ENCODE data around the gene TTC7B.

The TTC7B gene

DNA sequence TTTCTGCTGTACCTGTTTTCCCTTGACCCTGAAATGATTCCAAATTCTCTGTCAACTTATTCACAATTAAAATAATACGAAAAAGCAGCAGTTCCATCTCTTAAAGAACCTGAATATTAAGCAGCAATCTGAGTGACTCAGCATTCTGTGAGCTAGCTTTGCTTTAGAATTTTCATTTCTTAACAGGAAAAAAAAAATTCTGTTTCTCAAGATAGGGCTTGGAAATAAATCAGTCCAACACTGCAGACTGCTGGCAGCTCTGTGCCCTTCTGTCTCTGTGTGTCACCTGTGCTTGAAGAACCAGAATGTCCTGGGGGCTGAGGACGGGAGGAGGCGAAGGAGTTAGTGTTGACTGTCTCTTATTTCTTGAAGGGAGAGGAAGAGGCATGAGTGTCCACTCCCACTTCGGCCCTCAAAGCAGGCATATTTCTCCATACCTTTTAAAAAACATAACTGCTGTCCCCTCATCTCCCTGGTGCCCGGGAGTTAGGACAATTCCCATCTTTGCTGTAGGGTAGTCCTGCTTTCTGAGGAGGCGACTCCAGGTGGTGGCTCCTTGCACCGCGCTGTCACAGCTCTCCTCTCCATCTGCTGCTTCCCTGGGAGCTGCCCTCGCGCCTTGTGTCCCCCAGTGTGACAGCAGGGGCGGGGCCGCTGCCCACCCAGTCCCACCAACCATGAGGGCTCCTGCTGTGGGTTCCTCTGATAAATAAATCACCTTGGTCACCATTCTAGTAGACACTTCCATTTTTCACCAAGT lies 216.3 kb downstream of the TTC7B start:
- no peak for DNase-seq (ENCODE audit: low read depth in 2 of 2)

DNA sequence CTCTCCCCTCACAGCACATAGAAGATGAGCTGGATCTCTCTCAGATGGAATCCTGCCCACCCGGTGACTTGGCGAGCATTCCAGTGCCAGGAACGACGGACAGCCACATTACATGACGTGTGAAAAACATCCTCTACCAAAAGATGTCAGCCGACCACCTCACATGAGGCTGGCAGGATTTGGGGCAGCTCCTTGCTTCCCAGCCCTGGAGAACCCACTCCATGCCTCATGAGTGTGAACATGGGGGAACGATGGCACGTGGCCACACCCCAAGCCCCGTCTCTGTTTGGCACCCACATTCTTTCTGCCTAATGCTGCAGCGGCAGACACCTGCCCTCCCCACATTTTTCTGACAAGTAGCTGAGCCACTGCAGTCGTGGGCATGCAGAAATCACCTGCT lies 216.9 kb downstream of the TTC7B start:
- DNase-seq (ENCODE audit: low read depth in 2 of 2): no peak

DNA sequence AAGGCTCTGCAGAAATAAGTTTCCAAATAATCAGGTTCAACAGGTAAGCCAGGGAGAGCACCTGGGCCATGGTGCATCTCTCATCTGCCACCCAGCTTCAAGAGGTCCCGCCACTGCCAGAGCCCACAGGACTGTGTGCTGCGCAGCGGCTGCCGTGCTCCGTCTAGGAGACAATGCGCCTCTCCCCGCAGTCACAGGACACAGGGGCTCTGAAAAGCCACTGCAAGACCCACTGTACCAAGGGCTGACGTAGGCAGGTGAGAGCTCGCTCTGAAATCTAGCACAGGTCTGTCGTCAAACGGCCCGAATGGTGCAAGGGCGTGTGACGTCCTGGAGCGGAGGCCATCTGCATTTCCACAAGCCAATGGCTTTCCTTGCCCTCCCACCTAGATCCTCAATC lies 218.3 kb downstream of the TTC7B start:
- DNase-seq (ENCODE audit: low read depth in 2 of 2): no peak

DNA sequence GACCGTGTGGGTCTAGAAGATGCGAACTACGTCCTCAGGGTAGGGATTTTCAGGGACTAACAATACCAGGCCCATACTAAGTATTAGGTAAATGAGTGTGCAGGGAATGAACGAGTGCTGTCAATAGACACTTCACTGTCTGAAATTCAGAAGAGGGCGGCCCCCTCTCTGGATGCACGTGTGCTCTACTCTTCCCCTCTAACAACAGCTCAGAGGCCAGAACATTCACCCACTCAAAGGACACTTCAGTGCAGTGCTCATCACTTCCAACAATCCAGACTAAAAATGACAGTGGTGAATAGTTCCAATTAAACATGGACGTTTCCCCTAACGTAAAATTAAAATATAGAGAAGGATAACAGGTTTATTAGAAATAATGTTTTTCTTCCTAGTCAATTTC lies 219.5 kb downstream of the TTC7B start:
- no peak for DNase-seq (ENCODE audit: low read depth in 2 of 2)

DNA sequence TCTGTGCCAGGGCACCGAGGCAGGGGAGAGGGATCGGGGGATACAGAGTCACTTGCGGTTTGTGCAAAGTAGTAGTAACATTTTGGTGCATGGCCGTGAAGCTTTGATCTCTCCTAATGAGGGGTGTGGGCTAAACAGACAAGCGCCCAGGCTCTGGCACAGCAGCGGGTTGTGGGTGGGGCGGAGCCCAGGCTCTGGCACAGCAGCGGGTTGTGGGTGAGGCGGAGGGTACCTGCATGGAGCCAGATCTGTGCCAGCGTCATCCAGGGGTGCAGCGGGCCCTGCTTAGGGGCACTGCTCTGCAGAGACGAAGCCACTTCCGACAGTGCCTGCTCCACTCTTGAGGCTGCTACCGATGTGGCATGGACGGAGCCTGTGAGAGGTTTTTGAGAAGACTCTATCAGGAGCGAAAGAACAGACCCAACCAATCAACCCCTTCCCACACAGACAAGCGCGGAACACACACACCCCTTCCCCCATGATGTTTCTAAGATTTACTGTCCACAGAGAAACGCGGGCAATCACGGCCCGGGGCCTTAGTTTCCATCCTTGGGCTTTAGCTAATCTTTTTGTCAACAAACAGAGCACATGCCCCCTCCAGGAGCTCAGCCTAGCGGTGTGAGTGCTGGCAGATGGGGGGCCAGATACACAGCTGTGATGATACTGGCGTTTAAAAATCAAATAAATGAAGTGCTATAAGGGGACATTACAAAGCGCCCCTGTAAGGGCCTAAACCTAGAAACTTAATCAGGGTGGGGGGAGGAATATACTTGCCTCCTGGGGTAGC lies 222.8 kb downstream of the TTC7B start:
- no peak for DNase-seq (ENCODE audit: low read depth in 2 of 2)

DNA sequence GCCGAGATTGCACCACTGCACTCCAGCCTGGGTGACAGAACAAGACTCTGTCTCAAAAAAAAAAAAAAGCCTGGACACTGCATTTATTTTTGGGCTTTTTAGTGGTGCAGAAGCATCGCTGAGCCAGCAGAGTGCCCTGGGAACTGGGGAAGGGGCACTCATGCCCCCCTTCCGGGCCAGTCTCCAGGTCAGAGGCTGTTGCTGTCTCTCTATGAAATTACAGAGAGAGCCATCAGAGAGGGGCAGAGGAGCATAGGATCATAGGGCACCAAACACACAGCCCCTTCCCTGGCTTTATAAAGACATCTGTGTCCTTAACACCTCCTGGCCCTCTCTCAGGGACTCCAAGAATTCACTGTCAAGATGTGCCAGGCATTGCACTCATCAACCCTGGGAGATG lies 223.6 kb downstream of the TTC7B start:
- no peak for DNase-seq (ENCODE audit: low read depth in 2 of 2)

DNA sequence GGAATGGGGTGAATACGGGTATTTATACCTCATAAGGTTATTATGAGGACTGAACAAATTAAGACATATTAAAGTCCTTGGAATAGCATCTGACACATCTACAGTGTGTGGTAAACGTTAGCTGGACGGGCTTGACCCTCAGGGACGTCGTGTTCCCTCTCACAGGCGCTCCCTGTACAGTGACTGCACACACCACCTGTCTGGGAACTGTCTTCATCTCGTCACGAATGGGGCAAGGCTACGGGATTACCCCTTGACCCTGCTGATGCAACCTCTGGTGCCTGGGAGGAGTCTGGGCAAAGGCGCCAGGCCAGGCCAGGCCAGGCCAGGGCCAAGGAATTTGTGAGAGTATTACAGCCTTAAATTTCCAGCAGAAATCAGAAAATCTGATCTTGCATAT lies 228.3 kb downstream of the TTC7B start:
- no peak for DNase-seq (ENCODE audit: low read depth in 2 of 2)

DNA sequence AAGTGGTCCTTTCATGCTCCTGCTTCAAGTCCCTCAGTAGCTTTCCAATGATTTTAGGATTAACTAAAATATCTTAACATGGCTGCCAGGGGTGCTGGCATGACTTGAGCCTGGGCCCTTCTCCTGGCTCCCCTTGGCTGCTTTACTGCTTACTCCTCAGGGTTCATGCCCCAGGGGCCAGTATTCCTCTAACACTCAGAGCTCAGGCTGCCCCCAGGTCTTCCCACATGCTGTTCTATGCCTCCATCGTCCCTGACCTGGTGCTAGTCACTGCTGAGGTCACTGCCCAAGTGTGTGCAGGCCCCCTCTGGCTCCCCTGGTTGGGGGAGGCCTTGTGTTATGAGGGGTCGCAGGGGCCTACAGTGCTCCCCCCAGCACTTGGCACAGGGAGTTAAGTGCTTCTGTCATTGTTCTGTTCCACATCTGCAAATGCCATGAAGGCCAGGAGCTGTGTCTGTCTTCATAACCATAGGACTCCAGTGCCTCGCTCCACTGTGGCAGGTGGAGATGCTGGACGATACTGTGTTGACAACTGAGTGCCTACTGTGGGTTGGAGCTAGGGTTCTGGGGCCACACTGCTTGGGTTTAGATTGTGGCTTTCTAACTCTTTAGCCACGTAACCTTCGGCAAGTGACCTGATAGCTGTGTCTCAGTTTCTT lies 228.8 kb downstream of the TTC7B start:
- DNase-seq (ENCODE audit: low read depth in 2 of 2): no peak

DNA sequence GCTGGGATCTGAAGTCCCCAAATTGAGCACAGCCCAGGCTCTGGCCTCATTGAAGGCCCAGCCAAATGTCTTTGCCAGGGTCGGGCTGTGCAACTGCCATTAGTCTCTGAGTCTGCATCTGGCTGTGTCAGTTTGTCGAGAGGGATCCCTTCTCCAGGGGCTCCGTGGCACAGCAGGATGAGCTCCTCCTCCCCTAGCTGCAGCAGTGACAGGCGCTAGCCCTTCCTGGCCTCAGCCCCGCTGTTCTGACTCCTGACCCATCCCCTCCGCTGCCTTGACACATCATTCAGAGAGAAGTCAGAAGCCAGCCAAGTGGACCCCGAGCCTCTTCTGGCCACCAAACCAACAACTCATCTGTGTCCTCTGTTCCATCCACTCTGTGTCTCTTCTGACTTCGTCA lies 231.1 kb downstream of the TTC7B start:
- DNase-seq (ENCODE audit: low read depth in 2 of 2): no peak

DNA sequence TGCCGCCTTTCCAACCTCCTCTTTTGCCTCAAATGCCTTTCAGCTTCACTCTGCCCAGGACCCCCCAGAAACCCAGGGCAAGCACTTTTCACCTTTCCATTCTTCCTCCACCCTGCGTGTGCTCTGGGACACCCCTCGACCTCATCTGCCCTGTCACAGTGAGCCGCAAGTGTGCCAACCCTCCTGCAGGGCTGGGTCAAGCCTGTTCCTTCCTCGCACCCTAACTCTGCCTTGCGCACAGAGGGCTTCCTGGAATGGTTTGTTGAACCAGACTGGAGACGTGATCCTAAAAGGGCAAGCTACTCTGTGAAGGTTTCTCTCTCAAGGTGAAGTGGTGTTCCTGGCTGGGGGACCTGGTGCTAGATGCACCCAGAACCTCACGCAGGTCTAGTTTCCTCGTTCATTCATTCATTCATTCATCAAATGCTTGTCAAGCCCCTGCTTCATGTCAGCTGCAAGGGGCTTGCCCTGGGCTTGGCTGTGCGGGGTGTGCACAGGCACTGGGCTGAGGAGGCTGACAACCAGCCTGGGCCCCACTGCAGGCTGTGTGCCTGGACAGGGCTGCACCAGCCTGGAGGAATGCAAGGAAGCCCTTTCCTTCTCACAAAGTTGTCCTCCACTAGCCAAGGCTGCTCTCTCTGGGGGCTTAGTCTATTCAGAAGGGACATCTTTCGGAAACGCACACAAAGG lies 232.2 kb downstream of the TTC7B start:
- DNase-seq (ENCODE audit: low read depth in 2 of 2): no peak

DNA sequence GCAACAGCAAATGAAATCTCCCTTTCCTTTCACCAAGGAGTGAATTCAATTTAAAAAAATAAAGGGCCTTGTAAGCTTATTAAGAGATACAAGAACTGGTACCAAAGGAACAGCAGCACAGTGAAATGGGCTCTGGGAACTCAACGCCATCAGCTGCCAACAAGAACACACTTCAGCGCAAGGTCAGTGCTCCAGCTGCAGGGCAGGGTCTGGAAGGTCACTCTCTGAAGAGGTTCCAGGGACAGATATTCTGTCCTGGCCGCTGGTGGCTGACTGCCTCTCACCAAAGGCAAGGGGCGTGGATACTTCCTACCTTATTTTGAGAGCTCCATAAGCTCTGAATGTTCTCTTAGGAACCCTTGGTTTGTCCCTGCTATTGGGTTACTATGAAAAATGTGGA lies 232.8 kb downstream of the TTC7B start:
- no peak for DNase-seq (ENCODE audit: low read depth in 2 of 2)

DNA sequence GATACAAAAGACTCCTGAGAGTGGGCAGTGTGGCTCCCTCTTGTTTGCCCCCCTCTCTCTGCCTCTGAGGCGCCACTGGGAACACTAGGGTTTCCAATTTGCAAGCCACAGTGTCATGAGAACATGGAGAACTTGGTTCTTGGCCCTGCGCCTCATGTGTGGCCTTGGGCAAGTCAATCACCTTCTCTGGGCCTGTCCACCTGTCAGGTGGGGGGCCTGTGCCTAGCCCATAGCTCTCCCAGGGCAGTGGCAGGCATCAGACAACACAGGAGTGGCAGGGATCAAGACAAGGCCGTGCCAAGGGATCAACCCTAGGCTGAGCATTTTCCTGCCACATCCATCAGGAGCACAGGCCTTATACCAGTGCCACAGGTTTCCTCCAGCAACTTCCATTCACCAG lies 234.1 kb downstream of the TTC7B start:
- DNase-seq (ENCODE audit: low read depth in 2 of 2): no peak

DNA sequence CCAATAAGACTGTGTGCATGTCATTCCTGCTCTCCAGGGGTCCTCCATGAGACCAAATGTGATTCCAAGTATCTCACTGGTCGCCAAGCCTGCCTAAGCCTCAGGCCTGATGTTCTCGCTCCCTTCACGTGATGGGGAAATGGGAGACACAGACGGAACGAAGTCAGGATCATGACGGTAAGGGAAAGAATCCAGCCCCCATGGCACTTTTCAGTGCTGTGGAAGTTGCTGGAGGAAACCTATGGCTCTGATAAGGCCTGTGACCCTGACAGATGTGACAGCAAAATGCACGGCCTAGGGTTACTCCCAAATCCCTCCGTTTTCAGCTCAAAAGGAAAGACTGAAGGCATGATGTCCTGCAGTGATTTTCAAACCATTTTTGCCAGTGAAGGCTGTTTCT lies 234.5 kb downstream of the TTC7B start:
- DNase-seq (ENCODE audit: low read depth in 2 of 2): no peak

DNA sequence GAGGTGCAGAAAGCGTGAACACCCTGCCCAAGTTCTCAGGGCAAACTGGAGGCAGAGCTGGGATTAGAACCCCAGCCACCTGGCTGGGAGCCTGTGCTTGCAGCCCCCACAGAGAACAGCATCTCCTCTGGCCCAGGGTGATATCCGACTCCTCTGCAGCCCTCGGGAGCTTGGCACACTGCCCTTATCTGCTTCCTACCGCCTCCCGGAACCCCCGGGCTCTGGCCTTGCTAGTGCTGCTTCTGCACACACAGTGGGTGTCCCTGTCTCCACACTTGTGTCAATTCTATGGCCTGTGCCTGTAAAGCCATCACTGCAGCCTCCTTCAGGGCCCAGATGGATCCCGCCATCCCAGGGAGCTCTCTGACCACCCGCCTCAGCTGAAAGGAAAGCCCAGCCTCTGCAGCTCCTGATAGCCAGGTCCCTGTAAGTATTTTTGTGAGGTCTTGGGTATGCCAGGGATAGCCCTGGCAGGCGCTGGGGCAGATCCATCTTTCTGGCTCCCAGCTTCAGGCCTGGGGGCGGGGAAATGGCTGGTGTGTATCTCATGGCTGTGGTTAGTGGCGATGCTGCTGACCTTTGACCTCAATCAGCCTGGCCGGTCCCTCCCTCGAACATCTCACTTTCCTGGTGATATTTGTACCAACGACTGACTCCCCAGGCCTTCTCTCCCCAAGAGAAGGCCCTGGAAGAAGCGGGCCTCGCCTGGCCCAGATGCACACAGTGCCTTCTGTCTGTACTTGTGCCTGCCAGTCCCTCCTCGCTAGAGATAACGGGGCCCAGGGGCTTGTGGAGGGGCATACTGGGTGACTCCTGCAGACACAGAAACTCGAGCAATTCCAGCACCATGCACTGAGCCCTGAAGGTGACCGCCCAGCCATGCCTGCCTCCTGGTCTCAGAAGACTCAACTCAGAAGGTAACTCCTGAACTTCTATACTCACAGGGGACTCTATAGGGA lies 235.6 kb downstream of the TTC7B start:
- no peak for DNase-seq (ENCODE audit: low read depth in 2 of 2)

DNA sequence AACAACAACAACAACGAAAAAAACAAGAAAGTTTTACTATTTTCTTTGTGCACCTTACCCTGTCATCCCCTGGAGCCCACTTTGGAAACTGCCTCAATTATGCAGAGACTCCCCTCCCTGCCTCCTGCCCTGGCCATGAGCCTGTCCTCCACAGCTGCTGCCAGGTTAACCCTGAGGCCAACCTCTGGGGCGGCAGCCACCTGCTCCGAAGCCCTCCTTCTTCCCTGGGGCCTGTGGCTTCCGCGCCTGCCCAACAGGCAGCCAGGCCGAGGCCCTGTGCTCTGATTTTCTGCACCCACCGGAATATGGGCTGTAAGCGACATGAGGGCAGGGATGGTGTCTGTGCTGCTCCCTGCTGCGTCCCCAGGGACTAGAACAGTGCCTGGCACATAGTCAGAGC lies 236.4 kb downstream of the TTC7B start:
- DNase-seq (ENCODE audit: low read depth in 2 of 2): no peak

DNA sequence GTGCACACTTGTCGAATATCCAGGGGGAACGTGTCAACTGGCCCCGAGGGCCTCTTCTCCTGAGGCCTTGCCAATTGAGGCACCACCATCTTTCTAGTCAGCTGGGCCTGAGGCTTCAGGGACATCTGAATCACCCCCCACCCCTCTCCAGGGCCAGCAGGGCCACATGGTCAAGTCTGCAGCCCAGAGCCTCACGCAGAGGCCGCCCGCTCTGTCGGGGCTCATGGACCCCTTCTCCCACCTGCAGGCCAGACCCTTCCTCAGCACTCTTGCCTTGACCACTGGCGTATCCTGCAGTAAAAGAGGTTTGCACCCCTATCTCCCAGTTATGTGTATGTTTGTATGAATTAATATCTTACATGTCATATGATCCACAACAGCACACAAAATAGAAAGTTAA lies 237.1 kb downstream of the TTC7B start:
- DNase-seq (ENCODE audit: low read depth in 2 of 2): no peak

DNA sequence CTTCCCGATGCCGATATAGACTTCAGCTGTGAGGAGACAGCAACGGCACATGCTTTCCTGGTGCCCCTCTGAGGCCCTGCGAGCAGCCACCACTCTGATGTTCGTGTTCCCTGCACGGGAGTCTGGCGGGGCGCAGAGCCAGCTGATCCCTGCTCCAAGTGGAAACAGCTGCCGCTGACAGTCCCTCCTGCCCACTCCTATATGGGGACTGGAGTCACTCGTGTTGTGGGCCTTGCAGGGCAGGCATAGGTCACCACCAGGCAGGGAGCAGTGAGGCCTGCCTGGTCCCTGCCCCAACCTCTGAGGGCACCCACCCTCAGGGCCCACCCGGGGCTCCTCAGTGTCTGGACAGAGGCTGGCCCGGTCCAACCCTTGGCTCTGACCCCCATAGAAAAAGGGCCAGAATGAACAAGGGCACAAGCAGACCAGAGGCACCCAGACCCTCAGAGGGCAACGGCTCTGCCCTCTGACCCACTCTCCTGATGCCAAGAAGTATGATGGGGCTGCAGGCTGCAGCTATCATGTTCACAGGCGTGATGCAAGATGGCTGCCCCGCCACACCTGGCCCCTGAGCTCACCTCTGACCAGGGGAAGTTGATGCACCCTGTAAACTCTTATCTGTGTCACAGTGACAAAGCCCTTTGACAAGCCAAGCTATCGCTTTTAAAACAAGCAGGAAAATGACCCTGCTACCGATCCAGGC lies 237.8 kb downstream of the TTC7B start:
- no peak for DNase-seq (ENCODE audit: low read depth in 2 of 2)

DNA sequence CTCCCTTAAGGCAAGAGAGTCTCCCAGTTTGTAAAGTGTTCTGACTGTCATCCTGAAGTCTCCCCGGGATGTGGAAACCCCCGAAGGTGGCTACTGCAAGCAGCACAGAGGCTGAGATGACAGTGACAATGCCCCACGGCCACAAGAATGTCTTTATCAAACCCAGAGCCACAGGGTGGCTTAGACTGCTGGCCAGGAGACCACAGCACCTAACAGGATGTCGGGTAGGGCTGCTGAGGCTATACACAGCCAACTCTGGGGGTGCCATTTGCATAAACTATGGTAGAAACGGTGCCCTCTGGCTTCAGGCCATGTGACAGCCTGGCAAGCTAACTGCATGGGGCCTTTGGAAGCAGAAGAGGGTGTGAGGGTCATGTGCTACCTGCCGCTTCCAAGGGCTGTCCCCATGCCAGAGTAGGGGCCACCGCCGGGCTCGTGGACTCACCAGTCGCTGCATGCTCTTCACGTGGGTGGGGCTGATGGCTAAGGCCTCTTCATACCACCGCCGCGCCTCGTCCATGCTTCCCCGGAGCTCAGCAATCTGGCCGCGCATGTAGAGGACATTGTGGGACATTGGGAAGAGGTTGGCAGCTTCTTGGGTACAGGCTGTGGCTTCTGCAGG lies 238.5 kb downstream of the TTC7B start:
- DNase-seq (ENCODE audit: low read depth in 2 of 2): no peak

DNA sequence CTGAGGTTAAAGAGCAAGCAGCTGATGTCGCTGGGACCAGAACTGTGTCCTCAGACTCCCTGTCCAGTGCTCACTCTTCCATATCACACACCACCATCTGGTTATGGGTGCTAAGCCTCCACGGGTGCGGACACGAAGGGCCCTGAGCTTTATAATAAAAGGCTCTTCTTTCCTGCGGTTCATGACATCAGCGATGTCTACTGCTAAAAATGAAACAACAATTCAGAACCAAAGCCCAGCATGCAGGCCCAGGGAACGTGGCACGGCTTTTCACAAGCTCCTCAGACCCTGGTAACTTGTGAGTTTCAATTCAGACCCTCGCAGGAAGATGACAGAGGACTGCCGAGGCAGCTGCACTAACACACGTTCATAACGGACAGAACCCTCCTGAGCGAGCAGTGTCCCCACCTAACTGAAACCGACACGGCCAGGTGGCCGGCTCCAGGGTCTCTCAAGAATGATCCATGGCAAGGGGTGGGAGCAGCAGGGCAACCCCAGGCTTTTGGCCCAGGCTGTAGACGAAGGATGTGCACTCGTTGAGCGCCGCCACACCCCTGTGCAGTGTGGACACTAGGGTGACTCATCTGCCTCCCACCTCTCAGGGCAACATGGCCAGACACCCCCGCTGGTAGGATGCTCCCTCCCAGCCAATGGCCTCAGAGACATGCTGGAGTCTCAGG lies 239.1 kb downstream of the TTC7B start:
- no peak for DNase-seq (ENCODE audit: low read depth in 2 of 2)

DNA sequence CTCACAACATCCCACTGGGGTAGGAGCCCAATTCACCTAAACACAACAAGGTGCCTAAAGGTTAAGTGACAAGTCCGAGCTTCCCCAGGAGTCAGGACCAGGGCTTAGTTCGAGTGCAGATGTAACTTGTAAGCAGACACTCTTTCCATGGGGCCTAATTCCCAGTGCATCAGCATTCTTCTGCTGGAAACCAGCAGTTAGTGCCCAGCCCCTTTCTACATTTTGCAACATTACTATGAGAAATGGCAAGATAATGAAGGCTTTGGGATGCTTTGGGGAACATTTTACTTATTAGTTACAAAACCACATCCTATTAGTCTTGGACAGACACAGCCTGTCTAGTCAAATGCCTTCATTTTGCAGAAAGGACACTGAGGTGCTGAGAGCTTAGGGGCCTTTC lies 239.6 kb downstream of the TTC7B start:
- DNase-seq (ENCODE audit: low read depth in 2 of 2): no peak

Data from stimulated activated CD4-positive, alpha-beta T cell treated with anti-CD3 and anti-CD28 coated beads, Interleukin-12 subunit alpha, Interleukin-12 subunit beta, amount 100 ng/mL, for 24 hours (primary cell).